HG03135 (cell line): ENCODE data around the gene FTO.
"Not testable (repeated sequence)": the region's sequence is repeated elsewhere in the genome, so short reads cannot be mapped to it uniquely, and the experiment has no call there.

ENCODE experiments used
- ATAC-seq: cut with Tn5 transposase; IDR thresholded peaks from one replicate; pipeline ENCODE4 v1.9.1; 2021; ENCODE audit warnings: mild to moderate bottlenecking, moderate library complexity; ENCODE audit not compliant: unreplicated experiment

FTO gene

DNA sequence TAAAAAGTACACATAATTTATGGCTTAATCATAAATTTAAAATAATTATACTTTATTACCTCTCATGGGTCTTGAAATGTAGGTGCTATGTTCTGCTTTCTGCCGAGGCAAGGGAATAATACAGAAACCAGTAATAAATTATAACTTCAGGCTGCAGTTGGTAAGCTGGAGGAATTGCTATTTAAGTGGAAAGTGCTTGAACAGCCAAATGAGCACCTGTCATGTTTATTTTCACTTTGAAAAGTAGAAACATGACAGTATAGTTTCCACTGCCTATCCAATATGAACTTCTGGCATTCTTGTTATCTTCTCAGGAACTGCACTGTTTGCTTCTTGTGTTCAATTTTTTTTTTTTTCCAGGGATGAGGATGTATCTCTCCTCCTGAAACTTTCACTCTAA, 146.0 kb downstream of the FTO start:
- no peak for ATAC-seq

DNA sequence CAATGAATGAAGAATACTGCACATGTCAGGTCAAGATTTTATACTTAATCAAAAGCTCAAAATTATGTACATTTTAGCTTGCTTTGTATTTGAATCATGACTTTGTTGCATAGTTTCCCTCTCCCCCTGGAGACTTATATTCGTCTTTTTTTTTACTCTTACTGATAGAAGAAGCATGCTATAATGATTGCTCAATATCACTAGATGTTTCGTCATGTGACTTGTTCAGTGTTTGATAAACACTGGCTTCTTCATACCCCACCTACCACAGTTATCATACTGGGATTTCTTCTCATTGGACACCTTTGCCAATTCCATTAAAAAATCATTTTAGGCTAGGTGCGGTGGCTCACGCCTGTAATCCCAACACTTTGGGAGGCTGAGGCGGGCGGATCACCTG, 148.7 kb downstream of the FTO start:
- no peak for ATAC-seq

DNA sequence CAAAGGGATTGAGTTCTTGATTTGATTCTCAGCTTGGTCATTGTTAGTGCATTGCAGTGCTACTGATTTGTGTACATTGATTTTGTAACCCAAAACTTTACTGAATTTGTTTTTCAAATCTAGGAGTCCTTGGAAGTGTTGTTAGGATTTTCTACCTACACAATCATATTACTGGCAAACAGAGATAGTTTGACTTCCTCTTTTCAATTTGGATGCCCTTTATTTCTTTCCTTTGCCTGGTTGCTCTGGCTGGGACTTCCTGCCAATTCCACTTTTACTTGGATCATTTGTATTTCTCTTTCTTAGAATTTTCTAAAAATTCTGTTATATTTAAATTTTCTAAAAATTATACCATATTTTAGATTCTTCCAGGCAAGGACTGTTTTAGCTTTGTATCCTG, 151.1 kb downstream of the FTO start:
- no peak for ATAC-seq

DNA sequence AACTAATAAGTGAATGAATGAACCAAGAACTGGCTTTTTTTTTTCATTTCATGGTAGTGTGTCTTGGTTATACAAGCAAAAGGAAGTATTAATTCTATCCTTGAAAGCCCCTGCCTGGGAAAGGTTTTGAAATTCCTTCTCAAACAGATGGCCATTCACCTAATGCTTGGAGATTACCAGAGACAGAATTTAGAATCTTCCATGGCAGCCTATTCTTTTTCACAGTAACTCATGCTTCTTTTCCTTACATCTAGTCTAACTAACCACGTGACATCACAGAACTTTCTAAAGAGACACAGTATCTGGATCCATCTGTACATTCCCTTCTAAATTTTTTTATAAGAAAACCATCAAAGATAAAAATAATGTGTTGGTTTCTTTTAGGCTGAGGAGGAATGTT, 151.6 kb downstream of the FTO start:
- ATAC-seq = no peak

DNA sequence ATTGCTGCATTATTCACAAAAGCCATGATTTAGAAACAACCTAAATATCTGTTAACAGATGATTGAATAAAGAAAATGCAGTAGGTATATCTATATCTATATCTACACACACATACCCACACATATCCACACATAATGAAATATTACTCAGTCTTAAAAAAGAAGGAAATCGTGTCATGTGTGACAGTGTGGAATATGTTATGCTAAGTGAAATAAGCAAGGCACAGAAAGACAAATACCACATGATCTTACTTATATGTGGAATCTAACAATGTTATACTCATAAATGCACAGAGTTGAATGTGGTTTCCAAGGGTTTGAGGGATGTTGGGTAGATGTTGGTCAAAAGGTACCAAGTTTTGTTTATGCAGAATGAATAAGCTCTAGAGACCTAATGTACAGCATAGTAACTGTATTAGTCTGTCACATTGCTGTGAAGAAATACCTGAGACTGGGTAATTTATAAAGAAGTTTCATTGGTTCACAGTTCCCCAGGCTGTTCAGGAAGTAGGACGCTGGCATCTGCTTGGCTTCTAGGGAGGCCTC, 156.1 kb downstream of the FTO start:
- no peak for ATAC-seq

DNA sequence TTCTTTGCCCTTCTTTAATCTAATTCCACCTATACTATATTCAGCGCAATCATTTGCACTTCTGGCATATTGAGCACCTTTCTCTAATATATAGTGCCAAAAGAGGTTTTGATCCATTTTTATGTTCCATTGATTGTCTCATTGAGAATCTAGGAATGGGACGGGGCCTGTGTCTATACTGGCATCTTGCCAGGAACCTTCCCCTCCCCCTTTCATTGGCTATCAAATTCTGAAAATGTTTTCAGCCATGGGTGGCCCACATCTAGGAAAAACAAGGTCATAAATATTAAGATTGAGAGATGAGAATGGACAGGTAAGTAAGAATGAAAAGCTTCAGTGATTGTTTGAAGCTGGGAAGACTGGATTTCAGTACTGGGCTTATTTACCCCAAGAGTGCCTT, 159.9 kb downstream of the FTO start:
- no peak for ATAC-seq

- no peak for ATAC-seq
These were observed 161.0 kb downstream of the FTO start for GRCh38 chr16:53864819-53865493.

GRCh38 chr16:53865494-53865863, 161.5 kb downstream of the FTO start:
- ATAC-seq = peak; percentile 52

DNA sequence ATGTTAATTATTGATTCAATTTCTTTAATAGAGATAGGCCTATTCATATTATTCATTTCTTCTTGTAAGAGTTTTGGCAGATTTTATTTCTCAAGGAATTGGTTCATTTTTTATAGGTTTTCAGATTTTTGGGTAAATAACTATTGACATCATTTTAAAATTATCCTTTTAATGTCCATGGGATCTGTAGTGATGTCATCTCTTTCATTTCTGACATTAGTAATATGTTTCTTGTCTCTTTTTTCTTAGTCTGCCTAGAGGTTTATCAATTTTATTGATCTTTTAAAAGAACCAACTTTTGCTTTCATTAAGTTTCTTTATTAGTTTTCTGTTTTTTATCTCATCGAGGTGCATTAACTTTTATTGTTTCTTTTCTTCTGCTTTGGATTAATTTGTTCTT, 162.6 kb downstream of the FTO start:
- no peak for ATAC-seq

- no peak for ATAC-seq
These were observed 166.9 kb downstream of the FTO start for GRCh38 chr16:53870831-53871230.

- ATAC-seq = no peak
These were observed 168.6 kb downstream of the FTO start for GRCh38 chr16:53872248-53873221.

- ATAC-seq = no peak
These were observed 172.9 kb downstream of the FTO start for GRCh38 chr16:53876811-53877210.

DNA sequence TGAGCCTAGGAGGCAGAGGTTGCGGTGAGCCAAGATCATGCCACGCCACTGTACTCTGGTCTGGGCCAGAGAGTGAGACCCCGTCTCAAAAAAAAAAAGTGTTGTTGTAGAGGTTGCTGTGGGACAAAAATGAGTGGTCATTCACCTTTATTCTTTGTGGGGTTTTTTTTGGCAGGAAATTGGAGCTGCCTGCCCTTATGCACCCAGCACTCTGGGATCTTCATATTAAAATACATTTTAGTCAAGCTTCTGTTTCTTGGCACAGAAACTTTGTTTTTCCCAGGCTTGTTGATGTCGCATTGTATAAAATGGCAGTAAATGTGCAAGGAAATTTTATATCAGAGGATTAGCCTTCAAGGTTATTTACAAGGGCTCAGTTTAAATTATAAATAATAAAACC, 174.3 kb downstream of the FTO start:
- no peak for ATAC-seq

GRCh38 chr16:53881371-53881770, 177.4 kb downstream of the FTO start:
- ATAC-seq = no peak

DNA sequence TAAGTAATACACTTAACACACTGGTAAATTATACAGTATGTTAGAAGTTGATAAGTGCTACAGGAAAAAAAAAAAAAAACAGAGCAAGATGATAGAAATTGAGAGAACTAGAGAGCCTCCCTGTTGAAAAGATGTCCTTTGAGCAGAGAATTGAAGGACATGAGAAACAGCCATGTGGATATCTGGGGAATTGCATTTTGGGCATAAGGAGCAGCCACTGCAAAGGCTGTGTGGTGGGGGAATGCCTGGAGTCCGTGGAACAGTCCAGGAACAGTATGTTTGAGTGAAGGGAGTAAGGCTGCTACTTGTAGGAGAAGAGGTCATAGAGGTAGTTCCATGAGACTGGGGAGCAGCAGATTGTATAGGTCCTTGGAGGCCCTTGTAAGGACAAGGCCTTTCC, 178.4 kb downstream of the FTO start:
- ATAC-seq = no peak

DNA sequence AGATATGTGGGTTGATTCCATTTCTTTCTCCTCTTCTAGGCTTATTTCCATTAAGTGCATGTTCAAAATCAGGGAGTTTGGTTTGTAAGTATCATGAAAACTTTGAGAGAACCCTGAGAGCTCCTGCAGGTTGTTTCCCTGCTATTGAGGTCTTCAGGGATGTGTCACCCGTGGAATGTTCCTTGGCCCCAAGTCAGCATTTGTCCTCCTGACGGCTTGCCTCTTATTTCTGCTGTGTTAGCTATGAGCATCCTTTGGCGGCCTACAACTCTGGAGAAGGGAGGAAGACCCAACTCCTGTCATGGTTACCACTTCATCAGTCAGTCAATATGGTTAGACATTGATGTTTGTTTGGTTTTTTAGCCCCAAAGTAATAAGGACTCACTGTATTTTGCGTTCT, 180.8 kb downstream of the FTO start:
- ATAC-seq = no peak

DNA sequence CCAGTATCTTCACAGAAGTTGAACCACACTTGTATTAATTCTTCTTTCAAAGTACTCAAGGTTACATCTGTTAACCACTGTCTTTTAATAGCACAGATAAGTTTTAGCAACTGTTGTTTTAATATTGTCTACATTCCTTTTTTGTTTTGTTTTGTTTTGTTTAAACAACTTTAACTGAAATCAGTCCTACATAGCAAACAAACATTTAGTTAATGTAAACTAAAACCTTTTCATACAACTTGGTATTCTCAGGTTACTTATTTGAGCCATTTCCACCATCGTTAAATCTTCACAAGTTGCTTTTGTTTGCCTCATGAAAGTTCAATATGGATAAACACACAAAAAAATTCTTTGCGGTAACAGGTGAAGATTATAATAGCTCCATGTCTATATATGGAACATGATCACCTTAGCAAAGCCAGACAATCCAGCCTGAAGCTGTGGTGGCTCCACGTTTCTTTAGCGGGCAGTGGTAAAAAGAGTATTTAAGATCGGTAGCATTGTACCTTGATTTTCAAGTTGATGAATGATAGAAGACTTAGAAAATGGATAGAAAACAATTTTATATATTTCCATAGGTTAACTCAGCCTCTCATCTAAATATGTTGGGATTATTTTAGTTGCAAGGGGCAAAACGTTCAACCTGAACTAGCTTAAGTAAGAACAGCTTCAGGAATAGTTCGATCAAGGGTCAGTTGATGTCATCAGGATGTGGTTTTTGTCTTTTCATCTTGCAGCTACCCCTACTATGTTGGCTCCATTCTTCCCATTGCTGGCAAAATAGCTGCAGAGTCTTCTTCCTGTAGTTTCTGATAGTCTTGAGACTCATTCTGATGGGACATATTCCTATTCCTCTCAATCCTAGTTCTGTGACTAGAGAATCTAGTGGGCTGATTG, 182.8 kb downstream of the FTO start:
- no peak for ATAC-seq

- ATAC-seq = no peak
These were observed 184.3 kb downstream of the FTO start for GRCh38 chr16:53888222-53888621.

GRCh38 chr16:53890877-53891276, 186.9 kb downstream of the FTO start:
- ATAC-seq = not testable (repeated sequence)

GRCh38 chr16:53891409-53892139, 187.6 kb downstream of the FTO start:
- no peak for ATAC-seq
